H1 (cell line): Measurements from ENCODE around the gene CXCL14. TPM values are rescaled to one million over a fixed set of nuclear protein-coding genes. Genes with fewer than 3 reads are reported as not detected.

Experiments used
- CTCF ChIA-PET: fragments of 300-600 bp; sonication (Branson Sonifier 250); formaldehyde crosslinking; loops from one replicate; lab custom pipeline; 2021; ENCODE audit not compliant: partially characterized antibody; lab: Charles Lee
- POLR2A ChIA-PET: fragments of 300-600 bp; sonication (Branson Sonifier 250); formaldehyde crosslinking; loops from one replicate; lab custom pipeline; 2021; ENCODE audit warnings: inconsistent platforms; ENCODE audit not compliant: partially characterized antibody; lab: Charles Lee
- DNase-seq, 2 experiments: peaks; one replicate each; pipeline versions ENCODE4 v3.0.0 to v3.0.0-alpha.2; 2010 to 2022; ENCODE audit warnings: low spot score in 2 of 2, low read depth in 1 of 2, mixed read lengths in 1 of 2
- FAIRE-seq: peaks from 2 replicates; lab custom pipeline; 2011; peaks lifted over from hg19 to GRCh38; lab: Jason Lieb, UNC
- H2AFZ ChIP-seq: 2 replicates; pipeline ENCODE4 v1.8.1; 2012; ENCODE audit warnings: low read length, inconsistent platforms
- H2AK5ac ChIP-seq: 2 replicates; pipeline ENCODE4 v1.6.1; 2013; ENCODE audit warnings: low read depth, low read length
- H2BK120ac ChIP-seq: replicated peaks from 2 replicates; pipeline ENCODE3; 2013; ENCODE audit warnings: low read depth, low read length, inconsistent platforms
- H2BK12ac ChIP-seq: 2 replicates; pipeline ENCODE4 v1.6.1; 2013; ENCODE audit warnings: low read depth, low read length
- H2BK15ac ChIP-seq: 2 replicates; pipeline ENCODE4 v1.6.1; 2013; ENCODE audit warnings: low read length
- H2BK20ac ChIP-seq: 2 replicates; pipeline ENCODE4 v1.6.1; 2013; ENCODE audit warnings: low read length
- H2BK5ac ChIP-seq: 2 replicates; pipeline ENCODE4 v1.6.1; 2013; ENCODE audit warnings: low read depth, low read length
- H3K14ac ChIP-seq: 2 replicates; pipeline ENCODE4 v1.6.1; 2013; ENCODE audit warnings: inconsistent platforms; ENCODE audit not compliant: insufficient read length
- H3K18ac ChIP-seq: 2 replicates; pipeline ENCODE4 v1.6.1; 2013; ENCODE audit warnings: low read length; ENCODE audit errors: extremely low read depth
- H3K23ac ChIP-seq: 2 replicates; pipeline ENCODE4 v1.6.1; 2013; ENCODE audit warnings: inconsistent platforms; ENCODE audit not compliant: insufficient read length
- H3K23me2 ChIP-seq: 2 replicates; pipeline ENCODE4 v1.6.1; 2013; ENCODE audit warnings: low read depth, low read length
- H3K27ac ChIP-seq: 2 replicates; pipeline ENCODE4 v1.6.1; 2011; ENCODE audit warnings: low read depth, low read length, inconsistent platforms
- H3K27me3 ChIP-seq, 4 experiments: replicated peaks in 1 of 4; 1 replicate in 1 of 4; 2 replicates in 3 of 4; pipeline versions ENCODE4 v1.6.1 to v1.8.1; 2011 to 2013; ENCODE audit warnings: low read length in 3 of 4, mild to moderate bottlenecking in 3 of 4, inconsistent platforms in 2 of 4, mixed read lengths in 2 of 4, moderate library complexity in 1 of 4; ENCODE audit not compliant: control insufficient read depth in 3 of 4, insufficient read depth in 3 of 4; ENCODE audit errors: extremely low read depth in 1 of 4
- H3K36me3 ChIP-seq, 4 experiments: 2 replicates each; pipeline versions ENCODE4 v1.6.1 to v1.8.1; 2011 to 2013; ENCODE audit warnings: mild to moderate bottlenecking in 4 of 4, low read length in 3 of 4, moderate library complexity in 2 of 4, control low read depth in 1 of 4, inconsistent platforms in 1 of 4; ENCODE audit not compliant: insufficient read depth in 4 of 4, control insufficient read depth in 2 of 4
- H3K4ac ChIP-seq: replicated peaks from 2 replicates; pipeline ENCODE3; 2013; ENCODE audit warnings: low read length, low read depth, mixed read lengths, inconsistent platforms; ENCODE audit not compliant: insufficient read length
- H3K4me1 ChIP-seq, 4 experiments: replicated peaks in 1 of 4; 1 replicate in 1 of 4; 2 replicates in 3 of 4; pipeline versions ENCODE4 v1.6.1 to v1.8.1; 2011 to 2013; ENCODE audit warnings: low read length in 3 of 4, inconsistent platforms in 2 of 4, mixed read lengths in 1 of 4; ENCODE audit not compliant: insufficient read depth in 4 of 4, control insufficient read depth in 3 of 4
- H3K4me2 ChIP-seq, 2 experiments: 2 replicates each; pipeline versions ENCODE4 v1.6.1 to v1.8.1; 2011 to 2013; ENCODE audit warnings: low read depth in 2 of 2, low read length in 2 of 2, control low read depth in 1 of 2, inconsistent platforms in 1 of 2, mild to moderate bottlenecking in 1 of 2; ENCODE audit not compliant: insufficient read depth in 1 of 2
- H3K4me3 ChIP-seq, 4 experiments: fragments of 200-600, 300-600 bp in 1 of 4; sonication (generic), shearing (Covaris generic), sonication (Bioruptor Twin) in 1 of 4; 2 replicates each; pipeline versions ENCODE4 v1.5.1 to v1.8.1; 2011 to 2016; ENCODE audit warnings: low read length in 4 of 4, low read depth in 3 of 4, control low read depth in 2 of 4, inconsistent platforms in 2 of 4, mild to moderate bottlenecking in 2 of 4, mixed read lengths in 1 of 4, moderate library complexity in 1 of 4; ENCODE audit not compliant: insufficient read depth in 2 of 4; ENCODE audit errors: extremely low read depth in 1 of 4
- H3K56ac ChIP-seq: replicated peaks from 2 replicates; pipeline ENCODE3; 2013; ENCODE audit warnings: low read depth, mild to moderate bottlenecking, mixed read lengths, low read length, inconsistent platforms; ENCODE audit not compliant: insufficient read length
- H3K79me1 ChIP-seq: 2 replicates; pipeline ENCODE4 v1.6.1; 2013; ENCODE audit warnings: low read depth, low read length, control low read depth
- H3K79me2 ChIP-seq, 2 experiments: 2 replicates each; pipeline versions ENCODE4 v1.6.1 to v1.8.1; 2012 to 2013; ENCODE audit warnings: low read length in 2 of 2, mild to moderate bottlenecking in 2 of 2, inconsistent platforms in 1 of 2; ENCODE audit not compliant: insufficient read depth in 2 of 2, control insufficient read depth in 1 of 2
- H3K9ac ChIP-seq, 4 experiments: replicated peaks in 1 of 4; 1 replicate in 1 of 4; 2 replicates in 3 of 4; pipeline versions ENCODE4 v1.6.1 to v1.8.1; 2011 to 2013; ENCODE audit warnings: low read depth in 3 of 4, low read length in 3 of 4, control low read depth in 2 of 4, mild to moderate bottlenecking in 2 of 4, moderate library complexity in 2 of 4, inconsistent platforms in 1 of 4; ENCODE audit errors: extremely low read depth in 1 of 4
- H3K9me3 ChIP-seq, 2 experiments: 2 replicates each; pipeline versions ENCODE4 v1.6.1 to v1.8.1; 2012 to 2013; ENCODE audit warnings: mild to moderate bottlenecking in 2 of 2, moderate library complexity in 2 of 2, control low read depth in 1 of 2, inconsistent platforms in 1 of 2, low read depth in 1 of 2, low read length in 1 of 2, mixed read lengths in 1 of 2; ENCODE audit not compliant: insufficient read depth in 2 of 2
- H4K20me1 ChIP-seq, 2 experiments: replicated peaks in 1 of 2; 2 replicates each; pipeline versions ENCODE3 to v1.8.1; 2011 to 2013; ENCODE audit warnings: inconsistent platforms in 2 of 2, low read length in 2 of 2, mild to moderate bottlenecking in 1 of 2; ENCODE audit not compliant: insufficient read depth in 2 of 2, control insufficient read depth in 1 of 2
- H4K5ac ChIP-seq: 2 replicates; pipeline ENCODE4 v1.6.1; 2013; ENCODE audit warnings: low read length, low read depth, mixed read lengths, inconsistent platforms; ENCODE audit not compliant: insufficient read length
- H4K8ac ChIP-seq: 2 replicates; pipeline ENCODE4 v1.8.0; 2013; ENCODE audit warnings: mild to moderate bottlenecking, moderate library complexity, low read length, inconsistent platforms; ENCODE audit not compliant: insufficient read depth; ENCODE audit errors: extremely low read depth
- H4K91ac ChIP-seq: replicated peaks from 2 replicates; pipeline ENCODE3; 2013; ENCODE audit warnings: low read length, mixed read lengths, inconsistent platforms; ENCODE audit not compliant: insufficient read length
- ASH2L ChIP-seq: fragments of 200-600, 300-600 bp; sonication (generic); IDR thresholded peaks from one replicate; pipeline ENCODE4 v1.7.1; 2017; ENCODE audit warnings: low read length
- BRCA1 ChIP-seq: IDR thresholded peaks from 2 replicates; pipeline ENCODE4 v1.6.1; 2012; ENCODE audit warnings: low read depth, low read length, improper control_type of control experiment
- CEBPB ChIP-seq: IDR thresholded peaks from 2 replicates; pipeline ENCODE4 v1.6.1; 2012; ENCODE audit warnings: low read depth, low read length
- CHD1 ChIP-seq: IDR thresholded peaks from 2 replicates; pipeline ENCODE4 v1.6.1; 2012; ENCODE audit warnings: low read depth, low read length, improper control_type of control experiment
- JUND ChIP-seq: IDR thresholded peaks from 2 replicates; pipeline ENCODE4 v1.6.1; 2011; ENCODE audit warnings: mild to moderate bottlenecking, improper control_type of control experiment, low read length
- MAFK ChIP-seq: IDR thresholded peaks from 2 replicates; pipeline ENCODE4 v1.6.1; 2012; ENCODE audit warnings: low read depth, mild to moderate bottlenecking, improper control_type of control experiment, low read length
- POLR2AphosphoS5 ChIP-seq: IDR thresholded peaks from 2 replicates; pipeline ENCODE4 v1.6.1; 2011; ENCODE audit warnings: low read depth, low read length
- RNF2 ChIP-seq: fragments of 200-900, 300-1000 bp; sonication (generic); IDR thresholded peaks from 2 replicates; pipeline ENCODE4 v1.7.1; 2016; ENCODE audit warnings: borderline replicate concordance, low read depth, mild to moderate bottlenecking, antibody characterized with exemption, low read length; ENCODE audit not compliant: poor library complexity, severe bottlenecking; ENCODE audit errors: missing control alignments
- TCF12 ChIP-seq: IDR thresholded peaks from 2 replicates; pipeline ENCODE4 v1.6.1; 2011; ENCODE audit warnings: low read depth, mild to moderate bottlenecking, low read length
- WGBS, 2 experiments: shearing (Covaris generic) in 1 of 2; methylation state at CpG; one replicate each; pipeline versions ENCODE4 v1.1.6 to v1.1.7; 2013 to 2015; ENCODE audit warnings: low lambda C conversion rate in 2 of 2, mixed read lengths in 2 of 2, inconsistent platforms in 1 of 2, low coverage in 1 of 2, missing lambda C conversion rate in 1 of 2; ENCODE audit not compliant: insufficient replicate concordance in 2 of 2, insufficient coverage in 1 of 2, insufficient read length in 1 of 2; ENCODE audit errors: extremely low coverage in 1 of 2, missing lambda C conversion rate in 1 of 2; 5-methylcytosine and 5-hydroxymethylcytosine counted together
- polyA plus RNA-seq, 7 experiments: library from polyadenylated mRNA; depleted of rRNA in 3 of 7; stranded (reverse) in 5 of 7; unstranded in 2 of 7; fragments of >200 nt in 5 of 7; fragments of 200-250 nt in 2 of 7; gene quantifications; 1 replicate in 5 of 7; 2 replicates in 1 of 7; 4 replicates in 1 of 7; pipeline versions ENCODE4 v1.2.1 to v1.2.3, GENCODE V29; 2011 to 2013; ENCODE audit warnings: missing spikeins in 2 of 7, mixed read lengths in 2 of 7
- total RNA-seq: library from RNA; stranded (reverse); fragmentation: NEBNext Ultra II Directional; extraction: Animal tissue kit (Norgen Biotek cat#: 25700); gene quantifications from 2 replicates; pipeline ENCODE4 v1.2.1, GENCODE V29; 2021
- TF ChIP-seq, protein P1 (sequence below): IDR thresholded peaks from 2 replicates; pipeline ENCODE4 v1.6.1; 2011; ENCODE audit warnings: low read depth, mild to moderate bottlenecking, low read length; ENCODE audit not compliant: insufficient read depth
- TF ChIP-seq, protein P2 (sequence below), 3 experiments: IDR thresholded peaks; 1 replicate in 2 of 3; 2 replicates in 1 of 3; pipeline versions ENCODE4 v1.5.1 to v1.6.1; 2011; ENCODE audit warnings: low read length in 3 of 3, mild to moderate bottlenecking in 3 of 3, inconsistent platforms in 2 of 3, low read depth in 1 of 3, moderate library complexity in 1 of 3; ENCODE audit not compliant: insufficient read depth in 1 of 3; ENCODE audit errors: control extremely low read depth in 1 of 3

The CXCL14 gene
- total and polyA plus RNA-seq, 2 of the 8 experiments (the other 6 are each of a cell fraction or from before 2014, with no cell fraction given): 1.5 to 1.8 TPM

DNA sequence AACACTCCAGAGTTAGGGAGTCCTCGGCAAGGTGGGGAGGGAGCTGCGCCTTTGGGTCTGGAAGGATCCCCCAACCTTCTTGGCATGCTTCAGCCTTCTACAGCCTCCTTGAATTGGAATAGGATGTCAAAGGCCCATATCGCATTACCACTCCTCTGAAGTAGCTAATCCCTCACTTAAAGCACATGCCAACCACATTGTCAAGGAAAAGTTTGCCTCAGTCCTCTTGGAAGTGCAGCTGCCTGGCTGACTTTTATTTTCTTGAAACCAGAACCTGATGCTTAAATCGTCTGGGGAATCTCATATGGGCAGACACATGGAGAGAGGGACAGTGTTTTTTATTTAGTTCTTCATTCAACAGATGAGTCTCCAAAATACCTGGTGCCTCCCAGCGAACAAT lies 14.5 kb downstream of the CXCL14 start:
- H3K4me2 ChIP-seq: no peak overlapping the region; a peak in 1 of 4 replicates
- H3K9me3 ChIP-seq: no peaks in the 10 kb centered on the region
- H4K5ac ChIP-seq: no peak overlapping the region
- H2BK120ac ChIP-seq: no peak overlapping the region
- H3K79me1 ChIP-seq: no peaks in the 10 kb centered on the region
- no peaks in the 10 kb centered on the region for H3K79me2 ChIP-seq
- peak overlapping the region; percentile 11; the same call in 1 of the 2 replicates for H2BK20ac ChIP-seq
- no peak overlapping the region for H2AK5ac ChIP-seq
- no peak overlapping the region for H3K56ac ChIP-seq
- no peak overlapping the region; the same call in 1 of the 2 replicates for H2BK5ac ChIP-seq
- H4K8ac ChIP-seq: no peak overlapping the region
- WGBS, 2 experiments: 62% methylated on average over 5 of the region's 5 CpGs; no CpG with 5 or more reads in 1 of the 2 experiments
- FAIRE-seq: no peak
- peaks cover 0 to 23% (median 9%) of the 10 kb centered on the region in 4 experiments; a peak in 6 of 7 replicates for H3K4me1 ChIP-seq
- DNase-seq: no peak
- 0 out of 2 replicates have a peak overlapping the region, but pooled peaks have one; percentile 14 for H2BK12ac ChIP-seq
- no peak overlapping the region for H3K9ac ChIP-seq
- no peak overlapping the region for H3K27ac ChIP-seq
- ChIA-PET CTCF (interaction anchor here (0.6 to 20.6 kb wide), 13 partner anchors 13 to 387 kb away, joined by 3 to 547 read pairs (median 21); partner anchors contain the start of genes CXCL14 and SLC25A48), POLR2A (interaction anchor here (0.8 kb wide), 1 partner anchor 14 kb away, joined by 3 read pairs; the partner anchor contains the start of gene CXCL14)
- no peak overlapping the region for H3K14ac ChIP-seq
- H3K27me3 ChIP-seq: no peaks in the 10 kb centered on the region
- no peak overlapping the region; the same call in 1 of the 2 replicates for H3K18ac ChIP-seq
- no peak overlapping the region for H3K23ac ChIP-seq
- peak overlapping the region in 1 of 4 experiments; percentile 12; a peak in 1 of 8 replicates for H3K4me3 ChIP-seq
- H2AFZ ChIP-seq: no peak overlapping the region
- peak overlapping the region; percentile 7 for H4K91ac ChIP-seq
- peak overlapping the region; percentile 23; the same call in 1 of the 2 replicates for H2BK15ac ChIP-seq
- H3K36me3 ChIP-seq: no peaks in the 10 kb centered on the region
- no peaks in the 10 kb centered on the region for H4K20me1 ChIP-seq
- no peaks in the 10 kb centered on the region for H3K23me2 ChIP-seq
- H3K4ac ChIP-seq: no peak overlapping the region
- TF ChIP-seq TCF12: no peak
- no peak for TF ChIP-seq POLR2AphosphoS5
- no peak for TF ChIP-seq CHD1
- no peak for TF ChIP-seq RNF2
- TF ChIP-seq, protein P1, sequence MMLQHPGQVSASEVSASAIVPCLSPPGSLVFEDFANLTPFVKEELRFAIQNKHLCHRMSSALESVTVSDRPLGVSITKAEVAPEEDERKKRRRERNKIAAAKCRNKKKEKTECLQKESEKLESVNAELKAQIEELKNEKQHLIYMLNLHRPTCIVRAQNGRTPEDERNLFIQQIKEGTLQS: no peak
- TF ChIP-seq BRCA1: no peak
- TF ChIP-seq JUND: no peak
- TF ChIP-seq CEBPB: no peak
- TF ChIP-seq, protein P2, sequence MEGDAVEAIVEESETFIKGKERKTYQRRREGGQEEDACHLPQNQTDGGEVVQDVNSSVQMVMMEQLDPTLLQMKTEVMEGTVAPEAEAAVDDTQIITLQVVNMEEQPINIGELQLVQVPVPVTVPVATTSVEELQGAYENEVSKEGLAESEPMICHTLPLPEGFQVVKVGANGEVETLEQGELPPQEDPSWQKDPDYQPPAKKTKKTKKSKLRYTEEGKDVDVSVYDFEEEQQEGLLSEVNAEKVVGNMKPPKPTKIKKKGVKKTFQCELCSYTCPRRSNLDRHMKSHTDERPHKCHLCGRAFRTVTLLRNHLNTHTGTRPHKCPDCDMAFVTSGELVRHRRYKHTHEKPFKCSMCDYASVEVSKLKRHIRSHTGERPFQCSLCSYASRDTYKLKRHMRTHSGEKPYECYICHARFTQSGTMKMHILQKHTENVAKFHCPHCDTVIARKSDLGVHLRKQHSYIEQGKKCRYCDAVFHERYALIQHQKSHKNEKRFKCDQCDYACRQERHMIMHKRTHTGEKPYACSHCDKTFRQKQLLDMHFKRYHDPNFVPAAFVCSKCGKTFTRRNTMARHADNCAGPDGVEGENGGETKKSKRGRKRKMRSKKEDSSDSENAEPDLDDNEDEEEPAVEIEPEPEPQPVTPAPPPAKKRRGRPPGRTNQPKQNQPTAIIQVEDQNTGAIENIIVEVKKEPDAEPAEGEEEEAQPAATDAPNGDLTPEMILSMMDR (IDR thresholded peaks at IDR 0.05; ENCODE audit: control extremely low read depth in 1 of 3, insufficient read depth in 1 of 3, low read depth in 1 of 3, low read length in 3 of 3): no peak
- no peak for TF ChIP-seq MAFK
- TF ChIP-seq ASH2L: no peak
